Astrocyte (in vitro differentiated cells and primary cell): Measurements from ENCODE around the gene MAN1C1.
"Not testable (repeated sequence)": the region's sequence is repeated elsewhere in the genome, so short reads cannot be mapped to it uniquely, and the experiment has no call there.

Source experiments
- CTCF ChIP-seq: IDR thresholded peaks from 2 replicates; pipeline ENCODE4 v1.5.1; 2011; ENCODE audit warnings: low read depth, mild to moderate bottlenecking, inconsistent platforms, low read length, moderate library complexity; ENCODE audit not compliant: insufficient read depth
- EZH2 ChIP-seq: IDR thresholded peaks from 2 replicates; pipeline ENCODE4 v1.6.1; 2012; ENCODE audit warnings: mild to moderate bottlenecking, low read length, inconsistent platforms; ENCODE audit not compliant: insufficient read depth

- TF ChIP-seq CTCF, EZH2: not testable (repeated sequence)
These were observed 28.4 kb upstream of the MAN1C1 start for GRCh38 chr1:25588224-25588623.
